DND-41 (cell line): ENCODE data around the gene TASOR2.
A peak's percentile ranks its signal among the peaks of the same experiment; 100 is the strongest.

ENCODE experiments used
- ATAC-seq: fragments of 200-7000 bp; cut with Tn5 transposase; 3 replicates; pipeline ENCODE4 v1.9.1; 2021; ENCODE audit warnings: low read depth; ENCODE audit not compliant: insufficient read depth
- DNase-seq: peaks from one replicate; pipeline ENCODE4 v3.0.0-alpha.2; 2020
- H2AFZ ChIP-seq: 2 replicates; pipeline ENCODE4 v1.6.0; 2012; ENCODE audit warnings: low read depth, low read length
- H3K27ac ChIP-seq: 2 replicates; pipeline ENCODE4 v1.5.1; 2012; ENCODE audit warnings: low read length, inconsistent platforms
- H3K27me3 ChIP-seq: fragments of 200-600 bp; sonication (generic); 2 replicates; pipeline ENCODE4 v1.6.0; 2012; ENCODE audit warnings: low read length, mild to moderate bottlenecking, inconsistent platforms; ENCODE audit not compliant: insufficient read depth, poor library complexity
- H3K36me3 ChIP-seq: 2 replicates; pipeline ENCODE4 v1.5.1; 2012; ENCODE audit warnings: low read length, inconsistent platforms; ENCODE audit not compliant: insufficient read depth
- H3K4me1 ChIP-seq: 2 replicates; pipeline ENCODE4 v1.5.1; 2012; ENCODE audit warnings: mild to moderate bottlenecking, low read length; ENCODE audit not compliant: insufficient read depth
- H3K4me2 ChIP-seq: 2 replicates; pipeline ENCODE4 v1.6.0; 2012; ENCODE audit warnings: mild to moderate bottlenecking, moderate library complexity, low read length, inconsistent platforms; ENCODE audit not compliant: insufficient read depth
- H3K4me3 ChIP-seq, 2 experiments: fragments of 200-600 bp in 1 of 2; shearing (Covaris generic) in 1 of 2; 2 replicates each; pipeline ENCODE4 v1.5.1; 2012 to 2016; ENCODE audit warnings: inconsistent platforms in 2 of 2, low read length in 2 of 2, mild to moderate bottlenecking in 2 of 2, low read depth in 1 of 2, moderate library complexity in 1 of 2
- H3K79me2 ChIP-seq: 2 replicates; pipeline ENCODE4 v1.6.0; 2012; ENCODE audit warnings: low read length, inconsistent platforms; ENCODE audit not compliant: insufficient read depth
- H3K9ac ChIP-seq: 2 replicates; pipeline ENCODE4 v1.6.0; 2012; ENCODE audit warnings: low read depth, mild to moderate bottlenecking, inconsistent platforms, low read length, moderate library complexity
- H3K9me3 ChIP-seq: 2 replicates; pipeline ENCODE4 v1.5.1; 2012; ENCODE audit warnings: low read length, moderate library complexity, mild to moderate bottlenecking, inconsistent platforms; ENCODE audit not compliant: insufficient read depth, severe bottlenecking
- H4K20me1 ChIP-seq: 2 replicates; pipeline ENCODE4 v1.6.0; 2012; ENCODE audit warnings: low read length; ENCODE audit not compliant: insufficient read depth
- EZH2 ChIP-seq: IDR thresholded peaks from 3 replicates; pipeline ENCODE4 v1.6.1; 2012; ENCODE audit warnings: borderline replicate concordance, low read depth, mild to moderate bottlenecking, moderate library complexity, low read length, inconsistent platforms; ENCODE audit not compliant: severe bottlenecking
- TF ChIP-seq, protein P1 (sequence below): IDR thresholded peaks from 2 replicates; pipeline ENCODE4 v1.5.1; 2012; ENCODE audit warnings: borderline replicate concordance, low read length, moderate library complexity, mild to moderate bottlenecking; ENCODE audit not compliant: poor library complexity, severe bottlenecking; ENCODE audit errors: extremely low read depth

The TASOR2 gene

DNA sequence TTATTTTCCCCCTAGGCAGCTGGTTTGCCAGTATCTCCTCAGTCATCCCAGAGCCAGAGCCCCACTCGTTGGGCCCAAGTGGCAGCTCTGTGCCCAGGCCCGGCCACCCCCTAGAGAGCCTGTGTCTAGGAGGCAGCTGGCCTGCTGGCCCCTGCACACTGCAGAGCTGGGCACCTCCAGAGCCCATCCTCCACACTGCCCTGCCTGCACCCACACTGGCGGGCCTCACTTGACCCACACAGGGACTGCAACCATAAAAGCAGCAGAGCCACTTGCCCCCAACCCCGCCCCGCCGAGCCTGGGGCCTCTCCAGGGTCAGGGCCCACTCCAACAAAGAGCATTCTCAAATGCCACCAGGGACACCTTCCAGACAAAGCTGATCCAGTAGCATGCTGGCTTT, 23.6 kb upstream of the TASOR2 start:
- Histone ChIP-seq H3K9ac (no peak overlapping the region), H3K36me3 (no peaks in the 10 kb centered on the region), H2AFZ (no peak overlapping the region), H3K79me2 (no peaks in the 10 kb centered on the region), H4K20me1 (no peaks in the 10 kb centered on the region), H3K9me3 (no peaks in the 10 kb centered on the region), H3K4me3 (no peak overlapping the region), H3K4me1 (peaks cover 4% of the 10 kb centered on the region), H3K27ac (no peak overlapping the region), H3K4me2 (no peak overlapping the region), H3K27me3 (peaks cover 14% of the 10 kb centered on the region)
- ATAC-seq (no peak), DNase-seq (no peak)
- TF ChIP-seq, protein P1, sequence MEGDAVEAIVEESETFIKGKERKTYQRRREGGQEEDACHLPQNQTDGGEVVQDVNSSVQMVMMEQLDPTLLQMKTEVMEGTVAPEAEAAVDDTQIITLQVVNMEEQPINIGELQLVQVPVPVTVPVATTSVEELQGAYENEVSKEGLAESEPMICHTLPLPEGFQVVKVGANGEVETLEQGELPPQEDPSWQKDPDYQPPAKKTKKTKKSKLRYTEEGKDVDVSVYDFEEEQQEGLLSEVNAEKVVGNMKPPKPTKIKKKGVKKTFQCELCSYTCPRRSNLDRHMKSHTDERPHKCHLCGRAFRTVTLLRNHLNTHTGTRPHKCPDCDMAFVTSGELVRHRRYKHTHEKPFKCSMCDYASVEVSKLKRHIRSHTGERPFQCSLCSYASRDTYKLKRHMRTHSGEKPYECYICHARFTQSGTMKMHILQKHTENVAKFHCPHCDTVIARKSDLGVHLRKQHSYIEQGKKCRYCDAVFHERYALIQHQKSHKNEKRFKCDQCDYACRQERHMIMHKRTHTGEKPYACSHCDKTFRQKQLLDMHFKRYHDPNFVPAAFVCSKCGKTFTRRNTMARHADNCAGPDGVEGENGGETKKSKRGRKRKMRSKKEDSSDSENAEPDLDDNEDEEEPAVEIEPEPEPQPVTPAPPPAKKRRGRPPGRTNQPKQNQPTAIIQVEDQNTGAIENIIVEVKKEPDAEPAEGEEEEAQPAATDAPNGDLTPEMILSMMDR, result no peak
- no peak for TF ChIP-seq EZH2

DNA sequence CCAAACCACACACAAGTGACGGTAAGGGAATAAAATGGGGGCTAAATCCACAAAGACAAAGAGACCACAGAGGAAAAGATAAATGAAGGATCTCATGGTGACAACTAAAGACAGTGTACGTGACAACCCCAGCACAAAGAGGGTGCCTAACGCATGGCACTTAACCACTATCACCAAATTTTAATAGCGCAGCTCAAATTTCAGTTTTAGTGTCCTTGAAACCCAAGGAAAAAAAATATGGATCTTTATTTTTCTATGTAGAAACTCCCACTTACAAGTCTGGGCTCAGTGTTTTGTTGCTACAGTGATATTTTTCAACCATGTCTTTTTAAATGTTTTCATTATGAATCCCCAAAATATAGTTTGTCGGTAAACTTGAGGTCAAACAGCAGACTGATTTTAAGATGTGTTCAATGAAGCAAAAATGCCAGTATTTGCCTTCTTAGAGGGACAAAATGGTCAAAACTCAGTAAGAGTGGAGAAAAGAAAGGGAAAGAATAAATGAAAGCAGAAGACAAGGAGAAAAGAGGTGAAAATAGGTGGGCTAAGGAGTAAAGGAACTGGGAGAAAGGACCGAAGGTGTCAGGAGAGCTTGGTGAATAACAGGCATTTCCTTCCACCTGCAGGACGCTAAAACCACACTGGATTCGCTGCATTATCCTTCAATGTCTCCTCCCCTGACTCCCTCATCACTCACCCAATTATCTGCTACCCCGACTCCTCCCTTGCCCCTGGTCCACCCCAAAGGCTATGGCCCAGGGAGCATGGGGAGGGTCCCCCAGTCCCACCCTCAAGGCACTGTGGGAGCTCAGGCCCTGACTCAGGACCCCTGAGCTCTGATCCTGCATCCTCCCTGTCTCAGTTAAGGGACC, 21.7 kb upstream of the TASOR2 start:
- no peak overlapping the region; the same call in 1 of the 2 replicates for H2AFZ ChIP-seq
- no peaks in the 10 kb centered on the region for H3K9me3 ChIP-seq
- H3K4me3 ChIP-seq, result no peak overlapping the region
- H4K20me1 ChIP-seq, result no peaks in the 10 kb centered on the region
- peaks cover 33% of the 10 kb centered on the region for H3K27me3 ChIP-seq
- H3K9ac ChIP-seq, result no peak overlapping the region
- H3K4me1 ChIP-seq, result peaks cover 16% of the 10 kb centered on the region
- TF ChIP-seq, protein P1, result no peak
- no peak for TF ChIP-seq EZH2
- no peak overlapping the region for H3K27ac ChIP-seq
- H3K79me2 ChIP-seq, result no peaks in the 10 kb centered on the region
- no peaks in the 10 kb centered on the region for H3K36me3 ChIP-seq
- DNase-seq (no peak), ATAC-seq (no peak)
- H3K4me2 ChIP-seq, result no peak overlapping the region

DNA sequence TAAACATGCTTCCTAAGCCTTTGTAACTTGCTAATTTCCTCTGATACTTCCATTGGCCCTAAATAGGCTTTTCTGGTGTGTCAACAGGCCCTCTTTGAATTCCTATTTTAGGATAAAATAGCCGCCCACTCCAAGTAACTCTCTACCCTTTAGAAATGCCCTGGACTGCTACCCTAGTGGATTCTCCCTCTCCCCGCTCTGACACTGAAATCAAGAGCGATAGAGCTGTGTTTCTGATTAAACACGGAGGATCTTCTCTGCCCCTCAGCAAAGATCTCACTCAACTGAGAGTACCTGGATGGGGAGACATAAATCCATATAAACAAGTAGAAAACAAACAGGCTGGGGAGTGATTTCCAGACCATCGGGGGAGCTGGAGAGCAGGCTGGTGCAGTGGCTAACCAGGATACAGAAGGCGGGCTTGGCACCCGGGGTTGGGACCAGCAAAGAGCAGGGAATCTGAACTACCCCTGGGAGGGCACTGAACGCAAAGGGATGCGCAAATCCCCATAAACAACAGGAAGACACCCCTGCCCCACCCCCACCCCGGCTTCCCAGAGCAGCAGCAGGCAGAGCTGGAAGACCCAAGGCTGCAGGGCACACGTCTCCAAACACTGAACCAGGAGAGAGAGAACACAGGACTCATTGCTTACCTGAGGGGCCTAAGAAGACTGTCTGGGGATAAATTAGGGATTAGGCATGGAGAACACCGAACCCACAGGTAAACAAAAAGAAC, 20.8 kb upstream of the TASOR2 start:
- no peak overlapping the region for H3K9ac ChIP-seq
- no peak overlapping the region for H3K4me2 ChIP-seq
- DNase-seq (no peak), ATAC-seq (no peak)
- no peaks in the 10 kb centered on the region for H4K20me1 ChIP-seq
- TF ChIP-seq EZH2, result no peak
- TF ChIP-seq, protein P1, result peak; percentile 13
- H3K27me3 ChIP-seq, result peaks cover 40% of the 10 kb centered on the region
- no peak overlapping the region for H3K27ac ChIP-seq
- no peaks in the 10 kb centered on the region for H3K36me3 ChIP-seq
- no peaks in the 10 kb centered on the region for H3K9me3 ChIP-seq
- H3K4me3 ChIP-seq, result no peak overlapping the region
- peaks cover 16% of the 10 kb centered on the region for H3K4me1 ChIP-seq
- no peaks in the 10 kb centered on the region for H3K79me2 ChIP-seq
- no peak overlapping the region for H2AFZ ChIP-seq
